Type B pancreatic cell (in vitro differentiated cells): Measurements from ENCODE around the gene RELCH. TPM values are rescaled to one million over a fixed set of nuclear protein-coding genes. Genes with fewer than 3 reads are reported as not detected.

ENCODE experiments used
- DNase-seq: peaks from one replicate; pipeline ENCODE4 v3.0.0; 2021; ENCODE audit warnings: mixed read lengths; ENCODE audit not compliant: unreplicated experiment; ENCODE audit errors: extremely low spot score
- H3K27ac Mint-ChIP-seq: 2 replicates; pipeline ENCODE4 v1.8.0; 2021; ENCODE audit warnings: mild to moderate bottlenecking, mixed read lengths
- H3K27me3 Mint-ChIP-seq: 2 replicates; pipeline ENCODE4 v1.8.0; 2021; ENCODE audit warnings: mixed read lengths
- H3K36me3 Mint-ChIP-seq: 2 replicates; pipeline ENCODE4 v1.8.0; 2021; ENCODE audit warnings: mixed read lengths
- H3K4me1 Mint-ChIP-seq: one replicate; pipeline ENCODE4 v1.8.0; 2021; ENCODE audit warnings: mixed read lengths; ENCODE audit not compliant: unreplicated experiment
- H3K4me3 Mint-ChIP-seq: 2 replicates; pipeline ENCODE4 v1.8.0; 2021; ENCODE audit warnings: mild to moderate bottlenecking, mixed read lengths
- H3K9me3 Mint-ChIP-seq: 2 replicates; pipeline ENCODE4 v1.8.0; 2021; ENCODE audit warnings: mixed read lengths
- CTCF ChIP-seq: fragments of 200-600 bp; sonication (generic); conservative IDR thresholded peaks from 2 replicates; pipeline ENCODE4 v1.5.0; 2021; ENCODE audit warnings: antibody characterized with exemption, mild to moderate bottlenecking
- total RNA-seq: library from RNA; stranded (reverse); gene quantifications from 2 replicates; pipeline ENCODE4 v1.2.1, GENCODE V29; 2021; ENCODE audit warnings: low replicate concordance

Gene RELCH
- total RNA-seq, 1 donor from 2014 or later = 27.4 TPM

GRCh38 chr18:62338446-62339105 is 151.5 kb downstream of the RELCH start:
- H3K36me3 Mint-ChIP-seq = no peaks in the 10 kb centered on the region
- peaks cover 58% of the 10 kb centered on the region for H3K27me3 Mint-ChIP-seq
- H3K4me3 Mint-ChIP-seq = no peak overlapping the region
- TF ChIP-seq CTCF = no peak
- no peak overlapping the region for H3K27ac Mint-ChIP-seq
- peaks cover 17% of the 10 kb centered on the region for H3K4me1 Mint-ChIP-seq
- DNase-seq = no peak
- no peaks in the 10 kb centered on the region for H3K9me3 Mint-ChIP-seq

- no peak overlapping the region for H3K4me3 Mint-ChIP-seq
- H3K36me3 Mint-ChIP-seq = no peaks in the 10 kb centered on the region
- DNase-seq = no peak
- no peak overlapping the region for H3K27ac Mint-ChIP-seq
- H3K9me3 Mint-ChIP-seq = no peaks in the 10 kb centered on the region
- H3K4me1 Mint-ChIP-seq = peaks cover 17% of the 10 kb centered on the region
- no peak for TF ChIP-seq CTCF
- peaks cover 59% of the 10 kb centered on the region for H3K27me3 Mint-ChIP-seq
Observed at GRCh38 chr18:62339106-62339988, 152.3 kb downstream of the RELCH start.

- Mint-ChIP-seq H3K27ac (no peak overlapping the region), H3K4me3 (no peak overlapping the region)
Observed at GRCh38 chr18:62340996-62341395, 153.9 kb downstream of the RELCH start.

GRCh38 chr18:62341473-62341872 is 154.4 kb downstream of the RELCH start:
- Mint-ChIP-seq H3K27ac (no peak overlapping the region), H3K4me1 (peaks cover 17% of the 10 kb centered on the region), H3K9me3 (no peaks in the 10 kb centered on the region), H3K4me3 (no peak overlapping the region), H3K36me3 (no peaks in the 10 kb centered on the region), H3K27me3 (peaks cover 57% of the 10 kb centered on the region)
- no peak for TF ChIP-seq CTCF
- DNase-seq = no peak

More at GRCh38 chr18:62340996-62341395, 153.9 kb downstream of the RELCH start:
- no peak for DNase-seq
- H3K9me3 Mint-ChIP-seq = no peaks in the 10 kb centered on the region
- peaks cover 60% of the 10 kb centered on the region for H3K27me3 Mint-ChIP-seq
- H3K36me3 Mint-ChIP-seq = no peaks in the 10 kb centered on the region
- no peak for TF ChIP-seq CTCF
- H3K4me1 Mint-ChIP-seq = peaks cover 17% of the 10 kb centered on the region

- Mint-ChIP-seq H3K27me3 (peaks cover 53% of the 10 kb centered on the region), H3K4me3 (no peak overlapping the region), H3K9me3 (no peaks in the 10 kb centered on the region), H3K36me3 (no peaks in the 10 kb centered on the region), H3K4me1 (peaks cover 21% of the 10 kb centered on the region), H3K27ac (no peak overlapping the region)
- no peak for TF ChIP-seq CTCF
- no peak for DNase-seq
Observed at GRCh38 chr18:62342884-62343283, 155.8 kb downstream of the RELCH start.
